CD4-positive, alpha-beta T cell (primary cell): Measurements from ENCODE around the gene MYO15B. TPM values are rescaled to one million over a fixed set of nuclear protein-coding genes. Genes with fewer than 3 reads are reported as not detected.

Experiments
- ATAC-seq: fragments of 200-7000 bp; cut with Tn5 transposase; one replicate; pipeline ENCODE4 v1.10.0; 2022; ENCODE audit warnings: mild to moderate bottlenecking; ENCODE audit not compliant: poor library complexity
- CTCF ChIA-PET: fragments of 350-600 bp; sonication (Branson Sonifier 250); formaldehyde crosslinking; loops from one replicate; lab custom pipeline; 2021; ENCODE audit warnings: antibody characterized with exemption, inconsistent platforms; lab: Charles Lee
- POLR2A ChIA-PET: fragments of 350-600 bp; sonication (Branson Sonifier 250); formaldehyde crosslinking; loops from one replicate; lab custom pipeline; 2021; ENCODE audit warnings: antibody characterized with exemption, inconsistent platforms; lab: Charles Lee
- DNase-seq, 14 experiments: peaks; one replicate each; pipeline ENCODE4 v3.0.0-alpha.2; 2013 to 2020; ENCODE audit warnings: mixed read lengths in 2 of 14
- H3K27ac ChIP-seq, 2 donors: one replicate each; pipeline versions ENCODE4 v1.5.1 to v1.7.0; 2013; ENCODE audit warnings: low read length in 2 of 2, low read depth in 1 of 2, mild to moderate bottlenecking in 1 of 2
- H3K27me3 ChIP-seq, 2 experiments: 1 replicate in 1 of 2; 2 replicates in 1 of 2; pipeline versions ENCODE4 v1.6.1 to v1.7.0; 2013; ENCODE audit warnings: low read length in 2 of 2, control low read depth in 1 of 2, mild to moderate bottlenecking in 1 of 2, moderate library complexity in 1 of 2; ENCODE audit not compliant: insufficient read depth in 2 of 2, control insufficient read depth in 1 of 2
- H3K36me3 ChIP-seq: one replicate; pipeline ENCODE4 v1.6.1; 2013; ENCODE audit warnings: low read length, control low read depth; ENCODE audit not compliant: insufficient read depth
- H3K4me1 ChIP-seq: one replicate; pipeline ENCODE4 v1.6.1; 2013; ENCODE audit warnings: low read length, control low read depth; ENCODE audit not compliant: insufficient read depth
- H3K4me3 ChIP-seq: one replicate; pipeline ENCODE4 v1.5.1; 2013; ENCODE audit warnings: mild to moderate bottlenecking, low read length, moderate library complexity
- H3K9me3 ChIP-seq, 2 experiments: 1 replicate in 1 of 2; 2 replicates in 1 of 2; pipeline versions ENCODE4 v1.6.1 to v1.7.0; 2013; ENCODE audit warnings: low read length in 2 of 2, mild to moderate bottlenecking in 2 of 2, control low read depth in 1 of 2, moderate library complexity in 1 of 2; ENCODE audit not compliant: control insufficient read depth in 1 of 2, insufficient read depth in 1 of 2
- H3K27ac Mint-ChIP-seq: one replicate; pipeline ENCODE4 v1.8.0; 2020; ENCODE audit warnings: mixed read lengths
- H3K27me3 Mint-ChIP-seq: one replicate; pipeline ENCODE4 v1.8.0; 2021; ENCODE audit warnings: mixed read lengths
- H3K36me3 Mint-ChIP-seq: one replicate; pipeline ENCODE4 v1.8.0; 2021; ENCODE audit warnings: low read depth, mixed read lengths
- H3K4me1 Mint-ChIP-seq: one replicate; pipeline ENCODE4 v1.8.0; 2021; ENCODE audit warnings: low read depth, mixed read lengths
- H3K4me3 Mint-ChIP-seq: one replicate; pipeline ENCODE4 v1.8.0; 2020; ENCODE audit warnings: mild to moderate bottlenecking, mixed read lengths
- H3K9me3 Mint-ChIP-seq: one replicate; pipeline ENCODE4 v1.8.0; 2020; ENCODE audit warnings: mixed read lengths
- intact Hi-C, 2 experiments: fragments of 100-400 bp; cut with DNase I in 1 of 2; cut with micrococcal nuclease in 1 of 2; formaldehyde crosslinking; loops; one replicate each; pipeline versions ENCODE4 v1.15.1 to v1.9.0; 2023 to 2025; cut with DNase I, micrococcal nuclease
- total RNA-seq, 174 experiments: library from RNA in 2 of 174; stranded (reverse) in 2 of 174; gene quantifications; one replicate each; pipeline ENCODE4 v1.2.3 and lab custom pipeline; 2021 to 2026
- TF ChIP-seq, protein P1 (sequence below): fragments of 200-600 bp; IDR thresholded peaks from one replicate; pipeline ENCODE4 v1.8.0; 2022; ENCODE audit warnings: antibody characterized with exemption, mild to moderate bottlenecking

MYO15B gene
- total RNA-seq, 2 experiments from 2014 or later: 202 to 209 TPM

DNA sequence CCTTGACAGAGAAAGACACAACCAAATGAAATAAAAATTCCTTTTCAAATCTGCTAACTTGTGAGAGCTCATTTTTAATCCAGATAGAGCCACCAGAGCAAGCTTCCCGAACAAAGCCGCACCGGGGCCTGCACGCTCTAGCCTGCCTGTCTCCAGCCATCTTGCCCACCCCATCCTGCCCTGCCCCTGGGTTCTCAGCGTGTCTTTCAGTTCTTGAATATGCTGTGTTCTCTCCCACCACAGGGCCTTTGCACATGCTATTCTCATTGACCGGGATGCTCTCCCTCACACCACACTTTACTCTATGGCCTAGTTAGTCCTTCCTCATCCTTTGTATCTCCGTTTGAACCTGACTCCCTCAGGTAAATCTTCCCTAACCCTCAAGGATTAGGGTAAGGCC, 60.3 kb downstream of the MYO15B start:
- Histone ChIP-seq H3K4me3 (no peak overlapping the region), H3K4me1 (peaks cover 10% of the 10 kb centered on the region), H3K9me3 (no peaks in the 10 kb centered on the region), H3K36me3 (peaks cover 47% of the 10 kb centered on the region), H3K27me3 (no peaks in the 10 kb centered on the region), H3K27ac (no peak overlapping the region)
- intact Hi-C loops: no loop called here
- Mint-ChIP-seq H3K27me3 (no peaks in the 10 kb centered on the region), H3K4me1 (peaks cover 2% of the 10 kb centered on the region), H3K9me3 (no peaks in the 10 kb centered on the region), H3K27ac (no peak overlapping the region), H3K36me3 (peaks cover 46% of the 10 kb centered on the region), H3K4me3 (no peak overlapping the region)
- ChIA-PET CTCF (no interaction called here), POLR2A (no interaction called here)
- no peak for ATAC-seq
- TF ChIP-seq, protein P1, sequence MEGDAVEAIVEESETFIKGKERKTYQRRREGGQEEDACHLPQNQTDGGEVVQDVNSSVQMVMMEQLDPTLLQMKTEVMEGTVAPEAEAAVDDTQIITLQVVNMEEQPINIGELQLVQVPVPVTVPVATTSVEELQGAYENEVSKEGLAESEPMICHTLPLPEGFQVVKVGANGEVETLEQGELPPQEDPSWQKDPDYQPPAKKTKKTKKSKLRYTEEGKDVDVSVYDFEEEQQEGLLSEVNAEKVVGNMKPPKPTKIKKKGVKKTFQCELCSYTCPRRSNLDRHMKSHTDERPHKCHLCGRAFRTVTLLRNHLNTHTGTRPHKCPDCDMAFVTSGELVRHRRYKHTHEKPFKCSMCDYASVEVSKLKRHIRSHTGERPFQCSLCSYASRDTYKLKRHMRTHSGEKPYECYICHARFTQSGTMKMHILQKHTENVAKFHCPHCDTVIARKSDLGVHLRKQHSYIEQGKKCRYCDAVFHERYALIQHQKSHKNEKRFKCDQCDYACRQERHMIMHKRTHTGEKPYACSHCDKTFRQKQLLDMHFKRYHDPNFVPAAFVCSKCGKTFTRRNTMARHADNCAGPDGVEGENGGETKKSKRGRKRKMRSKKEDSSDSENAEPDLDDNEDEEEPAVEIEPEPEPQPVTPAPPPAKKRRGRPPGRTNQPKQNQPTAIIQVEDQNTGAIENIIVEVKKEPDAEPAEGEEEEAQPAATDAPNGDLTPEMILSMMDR: no peak
- DNase-seq: no peak

DNA sequence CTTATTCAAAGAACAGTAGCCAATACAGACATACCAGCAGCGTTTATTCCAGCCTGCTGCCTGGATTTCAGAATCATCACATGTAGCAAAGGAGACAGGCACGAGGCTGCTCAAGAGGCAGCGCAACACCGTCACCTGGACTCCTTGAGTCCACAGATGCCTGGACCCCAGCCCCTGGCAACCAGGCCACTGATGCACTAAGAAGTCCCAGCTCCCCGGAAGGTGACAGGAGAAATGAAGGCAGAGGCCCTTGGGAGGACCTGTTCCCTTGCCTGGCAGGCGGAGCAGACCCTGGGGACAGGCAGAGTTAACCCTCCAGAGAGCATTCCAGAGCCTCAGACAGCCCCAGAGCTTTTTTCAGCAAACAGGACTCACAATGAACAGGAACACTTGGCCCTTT, 62.1 kb downstream of the MYO15B start:
- Histone ChIP-seq H3K4me3 (no peak overlapping the region), H3K27me3 (no peaks in the 10 kb centered on the region), H3K9me3 (no peaks in the 10 kb centered on the region), H3K4me1 (peaks cover 11% of the 10 kb centered on the region), H3K36me3 (peaks cover 47% of the 10 kb centered on the region), H3K27ac (no peak overlapping the region)
- DNase-seq (no peak), ATAC-seq (no peak)
- H3K9me3 Mint-ChIP-seq: no peaks in the 10 kb centered on the region
- no peaks in the 10 kb centered on the region for H3K27me3 Mint-ChIP-seq
- H3K4me1 Mint-ChIP-seq: peaks cover 5% of the 10 kb centered on the region
- CTCF ChIA-PET: interaction anchor here (2.1 kb wide), 1 partner anchor 17 kb away, joined by 5 read pairs; no protein-coding TSS in a partner anchor
- POLR2A ChIA-PET: no interaction called here
- H3K36me3 Mint-ChIP-seq: peaks cover 61% of the 10 kb centered on the region
- intact Hi-C loops: no loop called here
- no peak overlapping the region for H3K4me3 Mint-ChIP-seq
- H3K27ac Mint-ChIP-seq: no peak overlapping the region
- TF ChIP-seq, protein P1: no peak

DNA sequence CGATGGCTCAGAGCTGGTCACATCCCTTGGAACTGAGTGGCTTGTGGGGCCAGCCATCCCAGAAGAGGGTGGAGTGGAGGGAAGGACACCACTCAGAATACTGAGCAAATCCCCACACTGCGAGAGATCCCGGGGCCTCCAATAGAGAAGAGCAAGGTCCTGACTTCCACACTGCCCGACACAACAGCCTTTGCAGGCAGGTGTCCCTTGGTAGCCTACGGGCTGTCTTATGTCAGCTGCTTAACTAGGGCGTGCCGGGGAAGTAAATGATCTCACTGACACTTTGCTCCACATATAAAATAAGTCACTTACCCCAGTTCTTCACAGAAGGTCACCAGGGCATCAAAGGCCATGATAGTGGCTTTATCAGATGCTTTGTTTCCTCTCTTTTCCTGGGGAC, 63.3 kb downstream of the MYO15B start:
- peaks cover 54% of the 10 kb centered on the region for H3K36me3 ChIP-seq
- peaks cover 10% of the 10 kb centered on the region for H3K4me1 ChIP-seq
- Mint-ChIP-seq H3K36me3 (peaks cover 63% of the 10 kb centered on the region), H3K4me1 (peaks cover 5% of the 10 kb centered on the region), H3K27ac (no peak overlapping the region), H3K27me3 (no peaks in the 10 kb centered on the region), H3K4me3 (no peak overlapping the region), H3K9me3 (no peaks in the 10 kb centered on the region)
- H3K9me3 ChIP-seq: no peaks in the 10 kb centered on the region
- TF ChIP-seq, protein P1: no peak
- H3K27me3 ChIP-seq: no peaks in the 10 kb centered on the region
- DNase-seq (no peak), ATAC-seq (no peak)
- intact Hi-C loops: no loop called here
- ChIA-PET POLR2A (interaction anchor here (1.5 kb wide), 1 partner anchor 17 kb away, joined by 3 read pairs; no protein-coding TSS in a partner anchor), CTCF (interaction anchor here (2.1 kb wide), 1 partner anchor 18 kb away, joined by 5 read pairs; no protein-coding TSS in a partner anchor)
- H3K4me3 ChIP-seq: no peak overlapping the region
- H3K27ac ChIP-seq: no peak overlapping the region
